Mesenchymal stem cell (in vitro differentiated cells and primary cell): ENCODE data around the gene ADCY10.

Experiments
- DNase-seq: peaks from one replicate; pipeline ENCODE4 v3.0.0-alpha.2; 2013
- H2AFZ ChIP-seq: one replicate; pipeline ENCODE4 v1.6.1; 2013; ENCODE audit warnings: low read depth, mild to moderate bottlenecking, control low read depth, inconsistent platforms, low read length, moderate library complexity
- H2AK5ac ChIP-seq: 2 replicates; pipeline ENCODE4 v1.6.1; 2013; ENCODE audit warnings: low read length, moderate library complexity, mild to moderate bottlenecking, inconsistent platforms; ENCODE audit not compliant: severe bottlenecking
- H2BK120ac ChIP-seq: one replicate; pipeline ENCODE4 v1.6.1; 2013; ENCODE audit warnings: low read depth, mild to moderate bottlenecking, inconsistent platforms, low read length, moderate library complexity
- H2BK12ac ChIP-seq, 2 experiments: one replicate each; pipeline ENCODE4 v1.6.1; 2013; ENCODE audit warnings: inconsistent platforms in 2 of 2, low read length in 2 of 2, mild to moderate bottlenecking in 2 of 2, moderate library complexity in 2 of 2, control low read depth in 1 of 2
- H2BK15ac ChIP-seq: one replicate; pipeline ENCODE4 v1.6.1; 2013; ENCODE audit warnings: mild to moderate bottlenecking, low read depth, inconsistent platforms; ENCODE audit not compliant: poor library complexity, severe bottlenecking
- H2BK5ac ChIP-seq: 2 replicates; pipeline ENCODE4 v1.6.1; 2013; ENCODE audit warnings: low read depth, mild to moderate bottlenecking, low read length, control low read depth, inconsistent platforms; ENCODE audit not compliant: poor library complexity, severe bottlenecking
- H3K14ac ChIP-seq, 2 experiments: one replicate each; pipeline ENCODE4 v1.6.1; 2013; ENCODE audit warnings: inconsistent platforms in 2 of 2, low read length in 2 of 2, control low read depth in 1 of 2, mild to moderate bottlenecking in 1 of 2, moderate library complexity in 1 of 2
- H3K18ac ChIP-seq, 2 experiments: one replicate each; pipeline ENCODE4 v1.6.1; 2013; ENCODE audit warnings: inconsistent platforms in 2 of 2, low read length in 2 of 2, control low read depth in 1 of 2, low read depth in 1 of 2, mild to moderate bottlenecking in 1 of 2
- H3K23ac ChIP-seq, 2 experiments: one replicate each; pipeline ENCODE4 v1.6.1; 2013; ENCODE audit warnings: inconsistent platforms in 2 of 2, low read length in 2 of 2, mild to moderate bottlenecking in 2 of 2, moderate library complexity in 2 of 2, control low read depth in 1 of 2
- H3K27ac ChIP-seq: 2 replicates; pipeline ENCODE4 v1.5.1; 2013; ENCODE audit warnings: mild to moderate bottlenecking, moderate library complexity, low read length, control low read depth, inconsistent platforms; ENCODE audit not compliant: poor library complexity, severe bottlenecking
- H3K27me3 ChIP-seq, 2 experiments: 2 replicates each; pipeline versions ENCODE4 v1.6.1 to v1.7.0; 2013; ENCODE audit warnings: low read length in 2 of 2, mild to moderate bottlenecking in 2 of 2, moderate library complexity in 2 of 2, control low read depth in 1 of 2, inconsistent platforms in 1 of 2; ENCODE audit not compliant: control insufficient read depth in 1 of 2, insufficient read depth in 1 of 2
- H3K36me3 ChIP-seq, 2 experiments: 2 replicates each; pipeline versions ENCODE4 v1.6.1 to v1.7.0; 2013; ENCODE audit warnings: low read length in 2 of 2, control low read depth in 1 of 2, inconsistent platforms in 1 of 2, low read depth in 1 of 2, mild to moderate bottlenecking in 1 of 2; ENCODE audit not compliant: insufficient read depth in 2 of 2, control insufficient read depth in 1 of 2
- H3K4ac ChIP-seq, 2 experiments: one replicate each; pipeline ENCODE4 v1.6.1; 2013; ENCODE audit warnings: inconsistent platforms in 2 of 2, low read length in 2 of 2, mild to moderate bottlenecking in 2 of 2, moderate library complexity in 2 of 2, control low read depth in 1 of 2, low read depth in 1 of 2
- H3K4me1 ChIP-seq: 2 replicates; pipeline ENCODE4 v1.6.1; 2013; ENCODE audit warnings: low read depth, low read length, control low read depth; ENCODE audit not compliant: control insufficient read depth, insufficient read depth
- H3K4me2 ChIP-seq: 2 replicates; pipeline ENCODE4 v1.6.1; 2013; ENCODE audit warnings: low read length, mild to moderate bottlenecking, inconsistent platforms; ENCODE audit not compliant: poor library complexity, severe bottlenecking
- H3K4me3 ChIP-seq, 2 experiments: 2 replicates each; pipeline versions ENCODE4 v1.5.1 to v1.7.0; 2013; ENCODE audit warnings: low read length in 2 of 2, mild to moderate bottlenecking in 2 of 2, control low read depth in 1 of 2, low read depth in 1 of 2; ENCODE audit not compliant: insufficient read depth in 1 of 2
- H3K79me1 ChIP-seq: replicated peaks from 2 replicates; pipeline ENCODE4 v1.6.1; 2013; ENCODE audit warnings: mild to moderate bottlenecking, control low read depth, low read length, inconsistent platforms; ENCODE audit not compliant: poor library complexity, severe bottlenecking
- H3K9ac ChIP-seq: 2 replicates; pipeline ENCODE4 v1.7.0; 2013; ENCODE audit warnings: mild to moderate bottlenecking, low read length, moderate library complexity
- H3K9me3 ChIP-seq: 2 replicates; pipeline ENCODE4 v1.7.0; 2013; ENCODE audit warnings: mild to moderate bottlenecking, low read length; ENCODE audit not compliant: control insufficient read depth
- H4K8ac ChIP-seq: one replicate; pipeline ENCODE4 v1.6.1; 2013; ENCODE audit warnings: inconsistent platforms, mild to moderate bottlenecking, low read length, moderate library complexity
- H4K91ac ChIP-seq: one replicate; pipeline ENCODE4 v1.6.1; 2013; ENCODE audit warnings: mild to moderate bottlenecking, low read length, inconsistent platforms
- WGBS: methylation state at CpG from one replicate; pipeline ENCODE4 v1.1.7; 2013; ENCODE audit warnings: mixed read lengths; 5-methylcytosine and 5-hydroxymethylcytosine counted together

The ADCY10 gene

GRCh38 chr1:167773516-167773915 is 140.4 kb downstream of the ADCY10 start:
- H2BK12ac ChIP-seq, result no peak overlapping the region
- no peak overlapping the region for H3K4me3 ChIP-seq
- H2AFZ ChIP-seq, result no peak overlapping the region
- no peak overlapping the region for H3K23ac ChIP-seq
- H3K9me3 ChIP-seq, result no peaks in the 10 kb centered on the region
- no peak overlapping the region for H2BK15ac ChIP-seq
- H3K79me1 ChIP-seq, result peaks cover 28% of the 10 kb centered on the region
- no peak overlapping the region for H4K91ac ChIP-seq
- H3K14ac ChIP-seq, result no peak overlapping the region
- no peak overlapping the region for H4K8ac ChIP-seq
- no peak overlapping the region for H2BK5ac ChIP-seq
- no peak overlapping the region for H3K9ac ChIP-seq
- H2BK120ac ChIP-seq, result no peak overlapping the region
- H3K18ac ChIP-seq, result no peak overlapping the region
- H3K36me3 ChIP-seq, result peaks cover 16 to 72% of the 10 kb centered on the region in 2 experiments
- H3K27ac ChIP-seq, result no peak overlapping the region
- no peak overlapping the region for H2AK5ac ChIP-seq
- H3K4ac ChIP-seq, result no peak overlapping the region
- H3K27me3 ChIP-seq, result no peaks in the 10 kb centered on the region
- DNase-seq, result no peak
- no peak overlapping the region for H3K4me2 ChIP-seq
- H3K4me1 ChIP-seq, result peaks cover 4% of the 10 kb centered on the region
- no CpG with 5 or more reads among the region's 2 CpGs for WGBS

GRCh38 chr1:167772436-167772835 is 141.5 kb downstream of the ADCY10 start:
- Histone ChIP-seq H3K27me3 (no peaks in the 10 kb centered on the region), H2BK12ac (no peak overlapping the region), H2AK5ac (no peak overlapping the region), H4K91ac (no peak overlapping the region), H3K14ac (no peak overlapping the region), H3K4ac (no peak overlapping the region), H3K4me2 (no peak overlapping the region), H2BK5ac (no peak overlapping the region), H3K23ac (no peak overlapping the region), H3K4me3 (no peak overlapping the region), H3K9me3 (no peaks in the 10 kb centered on the region), H3K79me1 (peaks cover 33% of the 10 kb centered on the region), H3K4me1 (peaks cover 4% of the 10 kb centered on the region), H3K36me3 (peaks cover 12 to 78% of the 10 kb centered on the region in 2 experiments), H3K27ac (no peak overlapping the region), H2BK120ac (no peak overlapping the region), H3K9ac (no peak overlapping the region), H3K18ac (no peak overlapping the region), H2BK15ac (no peak overlapping the region), H4K8ac (no peak overlapping the region), H2AFZ (no peak overlapping the region)
- WGBS, result over 99% methylated on average over 4 of the region's 4 CpGs
- no peak for DNase-seq

- Histone ChIP-seq H3K18ac (no peak overlapping the region), H2BK120ac (no peak overlapping the region), H3K27me3 (no peaks in the 10 kb centered on the region), H3K4me3 (no peak overlapping the region), H4K8ac (no peak overlapping the region), H3K4me1 (peaks cover 2% of the 10 kb centered on the region), H3K36me3 (peaks cover 10 to 84% of the 10 kb centered on the region in 2 experiments), H3K79me1 (peaks cover 25% of the 10 kb centered on the region), H2BK5ac (no peak overlapping the region), H3K9ac (no peak overlapping the region), H3K4me2 (no peak overlapping the region), H3K9me3 (no peaks in the 10 kb centered on the region), H4K91ac (no peak overlapping the region), H3K23ac (no peak overlapping the region), H2BK15ac (no peak overlapping the region), H3K14ac (no peak overlapping the region), H2AFZ (no peak overlapping the region), H3K27ac (no peak overlapping the region), H2AK5ac (no peak overlapping the region), H2BK12ac (no peak overlapping the region), H3K4ac (no peak overlapping the region)
- WGBS, result 80% methylated on average over 1 of the region's 3 CpGs
- DNase-seq, result no peak
These were observed 143.8 kb downstream of the ADCY10 start for GRCh38 chr1:167770127-167770526.

GRCh38 chr1:167767761-167768160 is 146.2 kb downstream of the ADCY10 start:
- Histone ChIP-seq H3K14ac (no peak overlapping the region), H2BK120ac (no peak overlapping the region), H3K4me3 (no peak overlapping the region), H3K23ac (no peak overlapping the region), H3K27ac (no peak overlapping the region), H4K91ac (no peak overlapping the region), H3K18ac (no peak overlapping the region), H3K9me3 (no peaks in the 10 kb centered on the region), H2BK15ac (no peak overlapping the region), H3K4me2 (no peak overlapping the region), H2AK5ac (no peak overlapping the region), H3K79me1 (peaks cover 23% of the 10 kb centered on the region), H3K36me3 (peaks cover 10 to 67% of the 10 kb centered on the region in 2 experiments), H2BK5ac (no peak overlapping the region), H4K8ac (no peak overlapping the region), H3K4me1 (peaks cover 2% of the 10 kb centered on the region), H3K9ac (no peak overlapping the region), H3K27me3 (no peaks in the 10 kb centered on the region), H2BK12ac (no peak overlapping the region), H3K4ac (no peak overlapping the region), H2AFZ (no peak overlapping the region)
- no peak for DNase-seq
